ENCODE measurements around the gene WDR17.

The WDR17 gene

GRCh38 chr4:176102414-176103063 is 36.9 kb downstream of the WDR17 start:
- no peak for FAIRE-seq

- FAIRE-seq: no peak
Observed at GRCh38 chr4:176107695-176108094, 42.1 kb downstream of the WDR17 start.

- peak; percentile 34 for FAIRE-seq
Observed at GRCh38 chr4:176123710-176124407, 58.2 kb downstream of the WDR17 start.

- no peak for FAIRE-seq
Observed at GRCh38 chr4:176125063-176125462, 59.4 kb downstream of the WDR17 start.

GRCh38 chr4:176134670-176135069 is 69.0 kb downstream of the WDR17 start:
- FAIRE-seq: no peak

GRCh38 chr4:176137631-176138030 is 72.0 kb downstream of the WDR17 start:
- no peak for FAIRE-seq

- FAIRE-seq: no peak
Observed at GRCh38 chr4:176139518-176139917, 73.9 kb downstream of the WDR17 start.

GRCh38 chr4:176142253-176142652 is 76.6 kb downstream of the WDR17 start:
- FAIRE-seq: peak; percentile 11

GRCh38 chr4:176149680-176150355 is 84.2 kb downstream of the WDR17 start:
- no peak for FAIRE-seq

GRCh38 chr4:176150356-176150682 is 84.7 kb downstream of the WDR17 start:
- FAIRE-seq: peak; percentile 42

- no peak for FAIRE-seq
Observed at GRCh38 chr4:176150704-176151103, 85.1 kb downstream of the WDR17 start.

- no peak for FAIRE-seq
Observed at GRCh38 chr4:176153124-176153523, 87.5 kb downstream of the WDR17 start.

- no peak for FAIRE-seq
Observed at GRCh38 chr4:176156656-176157055, 91.0 kb downstream of the WDR17 start.

- no peak for FAIRE-seq
Observed at GRCh38 chr4:176163041-176163440, 97.4 kb downstream of the WDR17 start.

GRCh38 chr4:176185051-176185450 is 119.4 kb downstream of the WDR17 start:
- no peak for FAIRE-seq

- no peak for FAIRE-seq
Observed at GRCh38 chr4:176186067-176186466, 120.4 kb downstream of the WDR17 start.

- no peak for FAIRE-seq
Observed at GRCh38 chr4:176186671-176187395, 121.2 kb downstream of the WDR17 start.

GRCh38 chr4:176187624-176188023 is 122.0 kb downstream of the WDR17 start:
- FAIRE-seq: no peak

- no peak for FAIRE-seq
Observed at GRCh38 chr4:176188654-176189053, 123.0 kb downstream of the WDR17 start.

- FAIRE-seq: no peak
Observed at GRCh38 chr4:176189891-176190795, 124.5 kb downstream of the WDR17 start.

- FAIRE-seq: no peak
Observed at GRCh38 chr4:176191974-176192373, 126.3 kb downstream of the WDR17 start.

GRCh38 chr4:176193126-176193525 is 127.5 kb downstream of the WDR17 start:
- FAIRE-seq: no peak
